C4-2B (cell line): ENCODE measurements around the gene FAM174C.

ENCODE experiments used
- ZFX ChIP-seq: fragments of 450-650 bp; IDR thresholded peaks from 2 replicates; pipeline ENCODE4 v1.6.1; 2017
- TF ChIP-seq, protein P1 (sequence below): fragments of 450-650 bp; conservative IDR thresholded peaks from 2 replicates; pipeline ENCODE4 v1.5.1; 2017; ENCODE audit warnings: mild to moderate bottlenecking

GRCh38 chr19:1287354-1288225 is 12.3 kb downstream of the FAM174C start:
- TF ChIP-seq, protein P1, sequence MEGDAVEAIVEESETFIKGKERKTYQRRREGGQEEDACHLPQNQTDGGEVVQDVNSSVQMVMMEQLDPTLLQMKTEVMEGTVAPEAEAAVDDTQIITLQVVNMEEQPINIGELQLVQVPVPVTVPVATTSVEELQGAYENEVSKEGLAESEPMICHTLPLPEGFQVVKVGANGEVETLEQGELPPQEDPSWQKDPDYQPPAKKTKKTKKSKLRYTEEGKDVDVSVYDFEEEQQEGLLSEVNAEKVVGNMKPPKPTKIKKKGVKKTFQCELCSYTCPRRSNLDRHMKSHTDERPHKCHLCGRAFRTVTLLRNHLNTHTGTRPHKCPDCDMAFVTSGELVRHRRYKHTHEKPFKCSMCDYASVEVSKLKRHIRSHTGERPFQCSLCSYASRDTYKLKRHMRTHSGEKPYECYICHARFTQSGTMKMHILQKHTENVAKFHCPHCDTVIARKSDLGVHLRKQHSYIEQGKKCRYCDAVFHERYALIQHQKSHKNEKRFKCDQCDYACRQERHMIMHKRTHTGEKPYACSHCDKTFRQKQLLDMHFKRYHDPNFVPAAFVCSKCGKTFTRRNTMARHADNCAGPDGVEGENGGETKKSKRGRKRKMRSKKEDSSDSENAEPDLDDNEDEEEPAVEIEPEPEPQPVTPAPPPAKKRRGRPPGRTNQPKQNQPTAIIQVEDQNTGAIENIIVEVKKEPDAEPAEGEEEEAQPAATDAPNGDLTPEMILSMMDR = no peak
- TF ChIP-seq ZFX = no peak
